B cell (primary cell): ENCODE results near the gene P2RX2. TPM values are rescaled to one million over a fixed set of nuclear protein-coding genes. Genes with fewer than 3 reads are reported as not detected.

Experiments used
- ATAC-seq: fragments of 200-7000 bp; cut with Tn5 transposase; one replicate; pipeline ENCODE4 v1.10.0; 2021; ENCODE audit warnings: low read depth, mild to moderate bottlenecking, moderate number of reproducible peaks, moderate library complexity
- CTCF ChIA-PET: fragments of 350-600 bp; sonication (Branson Sonifier 250); formaldehyde crosslinking; loops from one replicate; lab custom pipeline; 2021; ENCODE audit warnings: antibody characterized with exemption, inconsistent platforms; lab: Charles Lee
- POLR2A ChIA-PET: fragments of 350-600 bp; sonication (Branson Sonifier 250); formaldehyde crosslinking; loops from one replicate; lab custom pipeline; 2021; ENCODE audit warnings: antibody characterized with exemption; lab: Charles Lee
- DNase-seq: peaks from one replicate; pipeline ENCODE4 v3.0.0; 2013
- H2AFZ ChIP-seq: 2 replicates; pipeline ENCODE4 v1.6.1; 2012; ENCODE audit warnings: mild to moderate bottlenecking, low read depth, low read length; ENCODE audit not compliant: insufficient read depth, poor library complexity, severe bottlenecking
- H3K27ac ChIP-seq, 2 donors: 1 replicate in 1 of 2; 2 replicates in 1 of 2; pipeline ENCODE4 v1.5.1; 2012 to 2013; ENCODE audit warnings: low read length in 2 of 2, mild to moderate bottlenecking in 2 of 2, moderate library complexity in 1 of 2
- H3K27me3 ChIP-seq, 4 experiments: fragments of 200-600 bp in 1 of 4; sonication (generic) in 1 of 4; replicated peaks in 1 of 4; 1 replicate in 2 of 4; 2 replicates in 2 of 4; pipeline versions ENCODE4 v1.6.1 to v1.7.0; 2013 to 2016; ENCODE audit warnings: low read length in 3 of 4, mild to moderate bottlenecking in 2 of 4, mixed read lengths in 1 of 4, moderate library complexity in 1 of 4; ENCODE audit not compliant: insufficient read depth in 4 of 4, control insufficient read depth in 3 of 4; ENCODE audit errors: control extremely low read depth in 1 of 4
- H3K36me3 ChIP-seq, 2 experiments: replicated peaks in 1 of 2; 1 replicate in 1 of 2; 2 replicates in 1 of 2; pipeline versions ENCODE4 v1.6.1 to v1.7.1; 2013; ENCODE audit warnings: low read length in 1 of 2; ENCODE audit not compliant: insufficient read depth in 2 of 2, control insufficient read depth in 1 of 2; ENCODE audit errors: control extremely low read depth in 1 of 2, extremely low read depth in 1 of 2
- H3K4me1 ChIP-seq, 2 donors: fragments of 200-600 bp in 1 of 2; sonication (generic) in 1 of 2; 1 replicate in 1 of 2; 2 replicates in 1 of 2; pipeline versions ENCODE4 v1.5.1 to v1.6.1; 2013 to 2017; ENCODE audit warnings: low read length in 2 of 2; ENCODE audit not compliant: control insufficient read depth in 2 of 2, insufficient read depth in 2 of 2
- H3K4me2 ChIP-seq: replicated peaks from 2 replicates; pipeline ENCODE3; 2012; ENCODE audit warnings: mild to moderate bottlenecking, low read depth, low read length; ENCODE audit not compliant: poor library complexity, severe bottlenecking
- H3K4me3 ChIP-seq, 5 experiments: fragments of 200-600 bp in 1 of 5; sonication (generic) in 1 of 5; 1 replicate in 3 of 5; 2 replicates in 2 of 5; pipeline versions ENCODE4 v1.5.1 to v1.7.0; 2011 to 2016; ENCODE audit warnings: low read length in 4 of 5, mild to moderate bottlenecking in 4 of 5, low read depth in 2 of 5, control low read depth in 1 of 5, moderate library complexity in 1 of 5; ENCODE audit not compliant: insufficient read depth in 1 of 5; ENCODE audit errors: control extremely low read depth in 1 of 5, extremely low read depth in 1 of 5
- H3K79me2 ChIP-seq: fragments of 200-600 bp; sonication (generic); one replicate; pipeline ENCODE4 v1.6.0; 2016; ENCODE audit warnings: low read length; ENCODE audit not compliant: control insufficient read depth, insufficient read depth
- H3K9ac ChIP-seq: fragments of 200-600 bp; sonication (generic); 2 replicates; pipeline ENCODE4 v1.6.1; 2017; ENCODE audit warnings: mild to moderate bottlenecking, low read length, moderate library complexity
- H3K9me3 ChIP-seq, 3 donors: one replicate each; pipeline versions ENCODE4 v1.6.1 to v1.7.1; 2013; ENCODE audit warnings: low read length in 2 of 3; ENCODE audit not compliant: control insufficient read depth in 2 of 3, insufficient read depth in 1 of 3; ENCODE audit errors: control extremely low read depth in 1 of 3
- H4K20me1 ChIP-seq: 2 replicates; pipeline ENCODE4 v1.6.0; 2012; ENCODE audit warnings: mild to moderate bottlenecking, low read length; ENCODE audit not compliant: insufficient read depth, control insufficient read depth, poor library complexity, severe bottlenecking
- H3K27ac Mint-ChIP-seq: one replicate; pipeline ENCODE4 v1.8.0; 2021; ENCODE audit warnings: mixed read lengths
- H3K27me3 Mint-ChIP-seq: one replicate; pipeline ENCODE4 v1.8.0; 2021; ENCODE audit warnings: mixed read lengths
- H3K4me1 Mint-ChIP-seq: one replicate; pipeline ENCODE4 v1.8.0; 2021; ENCODE audit warnings: mixed read lengths
- H3K4me3 Mint-ChIP-seq: one replicate; pipeline ENCODE4 v1.8.0; 2021; ENCODE audit warnings: mixed read lengths
- H3K9me3 Mint-ChIP-seq: one replicate; pipeline ENCODE4 v1.8.0; 2022; ENCODE audit warnings: mixed read lengths; ENCODE audit not compliant: insufficient read depth
- EZH2 ChIP-seq: IDR thresholded peaks from 2 replicates; pipeline ENCODE4 v1.6.1; 2012; ENCODE audit warnings: borderline replicate concordance, low read depth, mild to moderate bottlenecking, moderate library complexity, low read length; ENCODE audit not compliant: insufficient read depth, poor library complexity, severe bottlenecking
- WGBS: methylation state at CpG from one replicate; pipeline ENCODE4 v1.1.5; 2013; ENCODE audit warnings: missing lambda C conversion rate; ENCODE audit not compliant: insufficient coverage; 5-methylcytosine and 5-hydroxymethylcytosine counted together
- intact Hi-C: fragments of 100-400 bp; cut with micrococcal nuclease; formaldehyde crosslinking; loops from one replicate; pipeline ENCODE4 v1.10.0; 2022
- polyA plus RNA-seq: library from polyadenylated mRNA; depleted of rRNA; stranded (reverse); fragments of >200 nt; gene quantifications from 2 replicates; pipeline ENCODE4 v1.2.3, GENCODE V29; 2012
- total RNA-seq, 2 donors: library from RNA; stranded (reverse); fragments of 120-200 nt in 1 of 2; gene quantifications; 1 replicate in 1 of 2; 2 replicates in 1 of 2; pipeline versions ENCODE4 v1.2.3 to v1.2.4, GENCODE V29; 2013 to 2022
- TF ChIP-seq, protein P1 (sequence below): fragments of 200-600 bp; IDR thresholded peaks from one replicate; pipeline ENCODE4 v1.8.0; 2022; ENCODE audit warnings: antibody characterized with exemption, mild to moderate bottlenecking

The P2RX2 gene
- total and polyA plus RNA-seq, 2 donors (not counting 1 experiment from before 2014, with no cell fraction given), result not detected

DNA sequence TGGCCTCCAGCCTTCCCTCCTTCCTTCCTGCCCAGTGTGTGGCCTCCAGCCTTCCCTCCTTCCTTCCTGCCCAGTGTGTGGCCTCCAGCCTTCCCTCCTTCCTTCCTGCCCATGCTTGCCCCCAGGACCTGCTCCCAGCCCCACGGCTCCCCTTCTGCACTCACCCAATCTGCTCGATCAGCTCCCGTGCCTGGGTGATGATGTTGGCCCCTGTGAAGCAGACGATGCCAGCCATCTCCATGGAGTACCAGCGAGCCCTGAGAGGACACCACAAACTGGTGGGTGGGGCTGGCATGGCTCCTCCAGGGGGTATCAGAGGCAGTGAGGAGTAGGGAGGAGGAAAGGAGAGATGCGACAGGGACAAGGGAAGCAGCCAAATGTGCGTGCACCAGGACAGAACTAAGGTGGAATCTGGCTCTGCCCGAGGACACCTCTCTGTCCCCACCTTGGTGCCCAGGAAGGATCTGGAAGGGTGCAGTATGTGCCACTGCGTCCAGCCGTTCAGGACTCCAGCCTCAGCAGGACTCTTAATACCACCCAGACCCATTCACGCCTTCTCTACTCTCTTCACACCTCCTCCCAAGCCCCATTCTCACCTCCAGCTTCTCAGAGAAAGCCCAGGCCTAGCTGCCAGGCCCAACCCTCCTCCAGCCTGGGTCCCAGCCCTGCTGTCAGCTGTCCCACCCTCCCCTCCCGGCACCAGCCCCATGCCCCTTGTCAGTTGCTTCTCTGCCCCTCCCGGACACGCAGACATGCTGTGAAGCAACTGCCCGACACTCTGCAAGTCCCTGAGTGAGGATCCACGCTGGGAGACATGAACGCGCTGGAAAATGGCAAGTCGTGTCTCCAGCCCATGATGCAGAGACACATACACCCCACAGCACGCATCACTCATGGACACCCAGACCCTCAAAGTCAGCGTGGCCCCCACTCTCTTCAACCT is 45.9 kb downstream of the P2RX2 start:
- no peak overlapping the region for H3K27ac ChIP-seq
- TF ChIP-seq EZH2, result no peak
- TF ChIP-seq, protein P1, sequence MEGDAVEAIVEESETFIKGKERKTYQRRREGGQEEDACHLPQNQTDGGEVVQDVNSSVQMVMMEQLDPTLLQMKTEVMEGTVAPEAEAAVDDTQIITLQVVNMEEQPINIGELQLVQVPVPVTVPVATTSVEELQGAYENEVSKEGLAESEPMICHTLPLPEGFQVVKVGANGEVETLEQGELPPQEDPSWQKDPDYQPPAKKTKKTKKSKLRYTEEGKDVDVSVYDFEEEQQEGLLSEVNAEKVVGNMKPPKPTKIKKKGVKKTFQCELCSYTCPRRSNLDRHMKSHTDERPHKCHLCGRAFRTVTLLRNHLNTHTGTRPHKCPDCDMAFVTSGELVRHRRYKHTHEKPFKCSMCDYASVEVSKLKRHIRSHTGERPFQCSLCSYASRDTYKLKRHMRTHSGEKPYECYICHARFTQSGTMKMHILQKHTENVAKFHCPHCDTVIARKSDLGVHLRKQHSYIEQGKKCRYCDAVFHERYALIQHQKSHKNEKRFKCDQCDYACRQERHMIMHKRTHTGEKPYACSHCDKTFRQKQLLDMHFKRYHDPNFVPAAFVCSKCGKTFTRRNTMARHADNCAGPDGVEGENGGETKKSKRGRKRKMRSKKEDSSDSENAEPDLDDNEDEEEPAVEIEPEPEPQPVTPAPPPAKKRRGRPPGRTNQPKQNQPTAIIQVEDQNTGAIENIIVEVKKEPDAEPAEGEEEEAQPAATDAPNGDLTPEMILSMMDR, result no peak
- H3K9ac ChIP-seq, result no peak overlapping the region
- H3K36me3 ChIP-seq, result peaks cover 2 to 69% of the 10 kb centered on the region in 2 experiments
- Mint-ChIP-seq H3K27me3 (no peaks in the 10 kb centered on the region), H3K4me1 (no peaks in the 10 kb centered on the region), H3K9me3 (no peaks in the 10 kb centered on the region), H3K27ac (no peak overlapping the region), H3K4me3 (no peak overlapping the region)
- ATAC-seq (no peak), DNase-seq (no peak)
- CTCF ChIA-PET, result no interaction called here
- H3K4me2 ChIP-seq, result no peak overlapping the region
- no peaks in the 10 kb centered on the region for H3K27me3 ChIP-seq
- H3K4me3 ChIP-seq, result no peak overlapping the region
- intact Hi-C loops, result no loop called here
- no peak overlapping the region for H2AFZ ChIP-seq
- H3K79me2 ChIP-seq, result no peaks in the 10 kb centered on the region
- no peaks in the 10 kb centered on the region for H3K9me3 ChIP-seq
- POLR2A ChIA-PET, result no interaction called here
- H3K4me1 ChIP-seq, result no peaks in the 10 kb centered on the region
- WGBS, result 90% methylated on average over 20 of the region's 21 CpGs
- no peaks in the 10 kb centered on the region for H4K20me1 ChIP-seq

DNA sequence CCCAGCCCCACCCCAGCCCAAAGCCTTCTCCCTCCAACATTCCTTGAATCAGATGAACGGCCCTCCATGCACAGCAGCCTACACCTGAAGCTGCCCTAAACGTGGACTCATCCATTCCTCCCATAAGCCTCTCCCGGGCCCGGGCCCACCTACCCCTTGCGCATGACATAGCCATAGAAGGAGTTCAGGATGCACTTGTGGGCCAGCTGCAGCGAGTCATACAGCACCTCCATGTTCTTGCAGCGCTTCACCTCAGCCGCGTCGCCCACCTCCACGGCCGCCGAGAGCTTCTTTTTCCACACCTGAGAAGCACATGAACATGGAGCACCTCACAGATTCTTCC is 46.5 kb downstream of the P2RX2 start:
- Mint-ChIP-seq H3K9me3 (no peaks in the 10 kb centered on the region), H3K4me1 (no peaks in the 10 kb centered on the region), H3K27me3 (no peaks in the 10 kb centered on the region), H3K27ac (no peak overlapping the region), H3K4me3 (no peak overlapping the region)
- ATAC-seq, result no peak
- H3K4me3 ChIP-seq, result no peak overlapping the region
- no peak overlapping the region for H2AFZ ChIP-seq
- H3K9ac ChIP-seq, result no peak overlapping the region
- no peak overlapping the region for H3K27ac ChIP-seq
- CTCF ChIA-PET, result no interaction called here
- H3K36me3 ChIP-seq, result peaks cover 2 to 65% of the 10 kb centered on the region in 2 experiments
- H3K9me3 ChIP-seq, result no peaks in the 10 kb centered on the region
- POLR2A ChIA-PET, result no interaction called here
- no peak for DNase-seq
- intact Hi-C loops, result no loop called here
- no peak overlapping the region for H3K4me2 ChIP-seq
- no peaks in the 10 kb centered on the region for H3K27me3 ChIP-seq
- H3K79me2 ChIP-seq, result no peaks in the 10 kb centered on the region
- H4K20me1 ChIP-seq, result no peaks in the 10 kb centered on the region
- no peak for TF ChIP-seq EZH2
- TF ChIP-seq, protein P1, result no peak
- no peaks in the 10 kb centered on the region for H3K4me1 ChIP-seq
- WGBS, result 98% methylated on average over 13 of the region's 13 CpGs
